Colon (tissue), 2 donors: Measurements from ENCODE around the gene DHX38.

ENCODE experiments used
- FAIRE-seq: peaks from 2 replicates; lab custom pipeline; 2012; peaks lifted over from hg19 to GRCh38; lab: Jason Lieb, UNC
- donor health status: control.
- donor health status: control.

DHX38 gene

DNA sequence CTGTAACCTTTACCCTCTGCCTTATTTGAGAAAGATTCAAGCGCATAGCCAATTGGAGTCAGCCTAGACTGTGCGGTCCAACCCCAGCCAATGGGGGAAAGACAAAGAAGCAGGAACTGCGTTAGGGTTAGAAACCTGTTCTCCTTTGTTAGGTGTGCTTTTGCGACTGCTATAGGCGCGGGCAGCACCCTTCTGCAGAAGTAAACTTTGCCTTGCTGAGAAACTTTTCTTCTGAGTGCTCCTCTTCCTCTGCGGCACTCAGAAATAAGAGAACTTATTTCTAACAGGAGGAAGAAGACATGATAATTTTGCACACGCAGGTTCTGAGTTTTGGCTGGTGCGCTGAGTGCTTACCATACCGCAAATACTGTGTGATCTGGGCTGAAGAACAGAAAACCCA, 9.2 kb upstream of the DHX38 start:
- FAIRE-seq: no peak

DNA sequence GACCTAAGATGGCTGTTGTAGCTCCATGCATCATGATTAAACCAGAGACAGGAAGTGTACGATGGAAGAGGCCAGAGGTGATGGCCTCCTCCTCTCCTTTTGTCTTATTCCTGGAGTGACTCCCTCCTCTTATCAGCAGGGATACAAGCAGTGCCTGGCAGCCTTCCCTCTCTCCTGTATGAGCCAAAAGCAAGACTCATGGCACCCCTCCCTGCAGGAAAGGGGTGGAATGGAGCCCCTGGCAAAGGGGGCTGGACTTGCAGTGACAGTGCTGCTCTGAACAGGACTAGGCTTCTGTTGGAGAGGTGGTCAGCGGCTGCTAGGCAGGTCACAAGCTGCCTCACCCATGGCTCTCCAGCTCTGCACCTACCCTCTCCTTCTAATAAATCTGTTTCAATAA, 8.6 kb upstream of the DHX38 start:
- FAIRE-seq: no peak

DNA sequence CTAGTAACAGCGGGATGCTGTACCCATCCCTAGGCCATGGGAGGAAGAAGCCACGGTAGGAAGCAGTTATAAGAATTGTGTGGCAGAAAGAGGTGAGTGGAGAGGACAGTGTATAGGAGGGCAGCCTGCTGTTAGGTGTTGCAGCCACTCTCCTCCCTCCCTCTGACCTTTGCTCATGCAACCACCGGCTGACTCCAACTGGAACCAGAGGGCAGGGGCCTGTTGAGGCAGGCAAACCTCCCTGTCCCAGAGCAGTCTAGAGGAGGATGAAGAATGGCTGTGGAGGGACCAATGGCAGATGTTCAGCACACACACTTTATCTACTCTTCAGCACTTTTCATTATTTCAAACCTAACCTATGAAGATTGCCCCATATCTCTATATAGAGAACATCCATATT, 2.4 kb upstream of the DHX38 start:
- no peak for FAIRE-seq

DNA sequence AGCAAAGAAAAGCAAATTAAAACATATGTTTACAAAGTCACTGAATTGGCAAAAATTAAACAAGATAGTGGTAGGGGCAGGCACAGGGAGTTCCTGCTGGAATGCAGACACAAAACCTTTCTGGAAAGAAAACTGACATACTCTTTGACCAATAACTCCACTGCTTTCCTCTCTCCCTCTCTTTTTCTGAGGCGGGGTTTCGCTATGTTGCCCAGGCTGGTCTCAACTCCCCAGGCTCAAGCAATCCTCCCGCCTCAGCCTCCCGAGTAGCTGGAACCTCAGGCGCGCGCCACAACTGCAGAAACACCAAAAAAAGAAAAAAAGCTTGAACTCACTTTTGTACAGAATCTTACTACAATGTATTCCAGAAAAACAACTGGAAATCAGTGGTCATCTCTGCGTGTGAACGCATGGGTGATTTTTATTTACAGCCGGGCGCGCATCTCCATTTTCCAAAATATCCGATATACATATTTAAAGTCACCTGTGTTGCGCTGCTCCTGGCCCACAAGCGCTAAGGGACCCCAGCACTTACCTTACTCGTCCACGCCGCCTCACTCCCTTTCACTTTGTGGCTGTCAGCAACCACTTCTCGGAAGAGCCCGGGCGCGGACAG, 707 bp upstream of the DHX38 start:
- no peak for FAIRE-seq

DNA sequence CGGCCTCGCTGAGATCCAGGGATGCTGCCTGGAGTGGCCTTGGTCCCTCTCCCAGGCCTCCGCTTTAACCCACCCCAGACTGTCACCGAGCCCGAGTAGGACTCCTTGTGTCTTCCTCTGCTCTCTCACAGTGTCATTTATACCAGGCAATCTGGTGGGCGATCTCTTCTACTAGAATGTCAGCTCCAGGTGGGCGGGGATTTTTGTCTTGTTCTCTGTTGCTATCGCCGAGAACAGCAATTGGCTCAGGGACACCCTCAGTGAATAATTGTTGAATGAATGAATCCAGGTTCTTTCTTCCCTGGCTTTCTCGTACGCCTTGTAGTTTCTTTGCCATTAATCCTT, 591 bp downstream of the DHX38 start:
- no peak for FAIRE-seq

DNA sequence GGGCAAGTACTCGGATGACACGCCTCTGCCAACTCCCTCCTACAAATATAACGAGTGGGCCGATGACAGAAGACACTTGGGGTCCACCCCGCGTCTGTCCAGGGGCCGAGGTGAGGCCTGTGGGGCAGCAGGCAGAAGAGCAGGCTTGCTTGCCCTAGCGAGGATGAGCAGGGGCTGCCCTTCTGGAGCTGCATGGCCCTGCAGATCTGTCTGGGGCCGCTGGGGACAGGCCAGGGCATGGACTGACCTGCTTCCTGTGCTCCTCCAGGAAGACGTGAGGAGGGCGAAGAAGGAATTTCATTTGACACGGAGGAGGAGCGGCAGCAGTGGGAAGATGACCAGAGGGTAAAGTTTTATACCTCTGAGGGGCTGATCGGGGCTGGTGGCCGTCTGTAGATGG, 5.3 kb downstream of the DHX38 start:
- no peak for FAIRE-seq

DNA sequence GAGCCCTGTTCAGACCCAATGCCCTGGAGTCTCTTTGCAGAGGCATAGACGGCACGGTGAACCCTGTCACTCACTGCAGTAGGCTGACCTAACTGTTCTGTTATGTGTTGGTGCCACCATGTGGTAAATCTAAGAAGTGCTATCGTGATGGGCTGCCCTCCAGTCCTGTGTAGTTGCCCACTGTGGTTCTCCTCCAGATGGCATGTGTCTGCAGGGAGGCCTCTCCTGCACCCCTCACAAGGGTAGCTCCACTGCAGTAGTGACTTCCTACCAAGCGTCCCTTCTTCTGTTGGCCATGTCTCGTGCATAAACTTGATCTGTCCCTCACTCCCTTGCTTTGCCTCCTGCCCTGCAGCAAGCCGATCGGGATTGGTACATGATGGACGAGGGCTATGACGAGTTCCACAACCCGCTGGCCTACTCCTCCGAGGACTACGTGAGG, 5.8 kb downstream of the DHX38 start:
- no peak for FAIRE-seq

DNA sequence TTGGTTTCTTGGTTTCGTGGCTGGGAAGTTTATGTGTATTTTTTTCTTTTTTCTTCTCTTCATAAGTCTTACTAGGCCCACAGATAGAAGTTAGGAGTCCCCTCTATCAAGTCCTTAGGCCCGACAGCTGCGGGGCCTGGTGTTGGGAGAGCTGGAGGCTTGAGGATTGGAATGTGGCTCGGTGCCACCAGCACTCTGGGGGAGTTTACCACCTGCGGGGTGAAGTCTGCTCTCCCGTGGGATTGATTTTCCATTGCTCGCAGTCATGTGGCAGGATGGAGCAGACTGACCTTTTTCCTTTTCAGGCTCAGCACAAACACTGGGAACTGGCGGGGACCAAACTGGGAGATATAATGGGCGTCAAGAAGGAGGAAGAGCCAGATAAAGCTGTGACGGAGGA, 7.5 kb downstream of the DHX38 start:
- no peak for FAIRE-seq

DNA sequence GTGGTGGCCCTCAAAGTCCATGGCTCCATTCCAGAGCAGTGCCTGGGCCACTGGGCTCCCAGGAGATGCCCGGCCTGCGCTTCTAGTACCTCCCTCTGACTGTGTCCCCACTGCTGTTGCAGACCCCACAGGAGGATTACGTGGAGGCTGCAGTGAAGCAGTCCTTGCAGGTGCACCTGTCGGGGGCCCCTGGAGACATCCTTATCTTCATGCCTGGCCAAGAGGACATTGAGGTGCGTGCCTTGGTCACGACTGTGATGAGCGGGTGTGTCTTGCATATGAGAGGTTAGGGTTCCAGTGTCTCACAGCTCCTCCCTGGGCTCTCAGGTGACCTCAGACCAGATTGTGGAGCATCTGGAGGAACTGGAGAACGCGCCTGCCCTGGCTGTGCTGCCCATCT, 11.3 kb downstream of the DHX38 start:
- no peak for FAIRE-seq

DNA sequence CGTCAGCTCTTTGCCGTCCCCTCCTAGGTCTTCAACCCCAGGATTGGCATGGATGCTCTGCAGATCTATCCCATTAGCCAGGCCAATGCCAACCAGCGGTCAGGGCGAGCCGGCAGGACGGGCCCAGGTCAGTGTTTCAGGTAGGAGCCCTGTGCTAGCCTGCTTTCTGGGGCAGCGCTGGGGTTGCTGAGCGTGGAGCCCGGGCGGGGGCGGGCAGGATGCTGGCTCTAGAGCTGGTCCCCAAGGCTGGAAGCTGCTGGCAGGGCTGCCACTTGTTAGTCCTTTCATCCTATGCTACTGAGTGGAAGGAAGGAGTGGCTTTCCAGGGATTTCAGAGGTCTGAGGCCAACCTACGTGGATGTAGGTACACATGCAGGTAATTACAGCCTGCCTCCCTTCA, 12.3 kb downstream of the DHX38 start:
- no peak for FAIRE-seq

DNA sequence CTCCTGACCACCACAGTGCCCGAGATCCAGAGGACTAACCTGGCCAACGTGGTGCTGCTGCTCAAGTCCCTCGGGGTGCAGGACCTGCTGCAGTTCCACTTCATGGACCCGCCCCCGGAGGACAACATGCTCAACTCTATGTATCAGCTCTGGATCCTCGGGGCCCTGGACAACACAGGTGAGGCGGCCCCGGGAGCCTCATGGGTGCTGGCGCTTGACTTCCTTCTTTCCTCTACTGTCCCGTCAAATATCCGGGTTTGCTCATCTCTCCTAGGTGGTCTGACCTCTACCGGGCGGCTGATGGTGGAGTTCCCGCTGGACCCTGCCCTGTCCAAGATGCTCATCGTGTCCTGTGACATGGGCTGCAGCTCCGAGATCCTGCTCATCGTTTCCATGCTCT, 13.7 kb downstream of the DHX38 start:
- FAIRE-seq: no peak

DNA sequence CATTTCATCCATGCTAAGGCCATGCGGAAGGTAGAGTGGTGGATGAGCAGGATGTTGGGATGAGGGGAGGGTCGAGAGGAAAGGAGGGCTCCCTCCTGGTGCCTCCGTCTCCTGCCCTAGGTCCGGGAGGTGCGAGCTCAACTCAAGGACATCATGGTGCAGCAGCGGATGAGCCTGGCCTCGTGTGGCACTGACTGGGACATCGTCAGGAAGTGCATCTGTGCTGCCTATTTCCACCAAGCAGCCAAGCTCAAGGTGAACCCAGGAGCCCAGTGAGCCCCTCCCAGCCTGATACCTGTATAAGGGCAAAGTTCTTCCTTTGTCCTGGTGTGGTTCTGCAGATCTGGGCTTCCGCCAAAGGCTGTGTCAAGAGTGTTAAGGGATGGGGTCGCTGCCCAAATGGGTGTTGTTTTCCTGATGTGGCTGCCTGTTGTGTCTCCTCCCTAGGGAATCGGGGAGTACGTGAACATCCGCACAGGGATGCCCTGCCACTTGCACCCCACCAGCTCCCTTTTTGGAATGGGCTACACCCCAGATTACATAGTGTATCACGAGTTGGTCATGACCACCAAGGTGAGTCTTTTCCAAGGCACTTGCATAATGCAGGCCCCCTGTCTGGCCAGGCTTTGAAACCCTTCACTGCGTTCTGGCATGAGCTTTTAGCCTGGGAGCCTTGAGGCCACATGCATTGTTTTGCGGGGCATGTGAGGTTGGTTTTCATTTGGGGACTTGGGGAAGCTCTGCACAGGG, 14.9 kb downstream of the DHX38 start:
- no peak for FAIRE-seq

DNA sequence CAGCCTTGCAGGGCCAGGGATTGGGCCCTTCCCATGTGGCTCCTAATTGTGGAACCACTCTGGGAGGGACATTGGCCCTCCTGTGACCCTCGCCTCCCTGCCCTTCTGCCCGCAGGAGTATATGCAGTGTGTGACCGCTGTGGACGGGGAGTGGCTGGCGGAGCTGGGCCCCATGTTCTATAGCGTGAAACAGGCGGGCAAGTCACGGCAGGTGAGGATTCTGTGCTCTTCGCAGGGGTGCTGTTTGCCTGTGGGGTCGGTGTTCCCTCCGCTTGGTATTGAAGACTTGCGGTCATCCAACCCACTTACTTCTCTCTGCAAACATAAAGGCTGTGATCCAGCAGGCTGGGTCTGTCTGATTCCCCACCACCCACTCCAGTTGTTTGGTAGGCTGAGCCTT, 15.7 kb downstream of the DHX38 start:
- FAIRE-seq: no peak

DNA sequence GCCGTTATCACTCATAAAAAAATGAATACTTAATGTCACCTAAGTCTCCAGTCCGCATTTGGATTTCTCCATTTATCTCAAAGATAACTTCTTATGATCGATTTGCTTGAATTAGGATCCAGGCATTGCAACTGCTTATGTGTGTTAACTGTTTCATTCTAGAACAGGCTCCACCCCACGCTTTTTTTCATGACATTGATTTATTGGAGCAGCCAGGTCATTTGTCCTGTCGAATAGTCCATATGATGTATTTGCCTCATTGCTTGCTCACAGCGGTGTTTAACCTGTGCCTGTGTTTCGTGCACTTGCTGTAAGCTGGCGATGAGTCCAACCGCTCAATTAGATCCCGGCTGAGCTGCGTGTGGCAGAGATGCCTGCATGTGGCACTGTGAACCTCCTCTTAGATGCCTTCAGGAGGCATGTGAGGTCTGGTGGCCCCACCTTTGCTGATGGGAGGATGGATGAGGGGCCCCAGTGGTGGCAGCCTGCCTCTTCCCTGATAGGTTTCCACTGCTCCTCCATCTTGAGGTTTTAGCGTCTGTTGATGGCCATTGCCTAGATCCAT, 16.4 kb downstream of the DHX38 start:
- no peak for FAIRE-seq

DNA sequence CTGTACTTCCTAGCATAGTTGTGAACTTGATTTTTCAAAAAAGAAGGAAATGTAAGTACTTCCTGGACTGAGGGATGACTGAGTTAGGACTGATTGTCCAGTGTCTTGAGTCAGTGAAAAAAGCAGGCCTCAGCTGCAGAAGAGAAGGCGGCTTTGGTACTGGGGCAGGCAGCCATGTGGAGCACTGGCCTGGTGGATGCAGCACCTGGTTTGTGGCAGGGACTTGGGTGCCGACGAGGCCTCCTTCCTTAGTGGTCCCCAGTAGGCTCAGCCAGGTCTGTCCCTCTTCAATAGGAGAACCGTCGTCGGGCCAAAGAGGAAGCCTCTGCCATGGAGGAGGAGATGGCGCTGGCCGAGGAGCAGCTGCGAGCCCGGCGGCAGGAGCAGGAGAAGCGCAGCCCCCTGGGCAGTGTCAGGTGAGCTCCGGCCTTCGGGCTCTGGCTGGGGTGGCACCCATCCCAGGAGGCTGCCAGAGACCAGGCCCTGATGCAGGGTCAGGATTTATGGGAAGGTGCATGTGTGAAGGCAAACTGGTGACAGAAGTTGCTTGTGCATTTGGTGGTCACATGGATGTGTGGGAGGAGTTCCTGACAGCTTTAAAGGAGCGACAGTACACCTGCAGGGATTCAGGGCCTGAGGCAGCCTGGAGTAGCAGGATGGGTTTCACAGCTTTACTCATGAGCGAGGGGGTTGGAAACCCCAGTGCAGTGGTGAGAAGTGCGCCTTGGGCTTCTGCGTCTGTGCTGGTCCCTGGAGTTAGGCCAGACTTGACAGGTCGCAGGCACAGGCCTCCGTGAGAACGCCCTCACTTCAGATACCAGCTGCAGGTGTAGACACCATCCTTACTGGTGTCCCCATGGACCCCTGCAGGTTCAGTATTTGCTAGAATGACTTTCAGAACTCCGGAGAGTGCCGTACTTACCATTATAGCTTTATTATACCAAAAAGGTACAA, 17.3 kb downstream of the DHX38 start:
- FAIRE-seq: no peak

DNA sequence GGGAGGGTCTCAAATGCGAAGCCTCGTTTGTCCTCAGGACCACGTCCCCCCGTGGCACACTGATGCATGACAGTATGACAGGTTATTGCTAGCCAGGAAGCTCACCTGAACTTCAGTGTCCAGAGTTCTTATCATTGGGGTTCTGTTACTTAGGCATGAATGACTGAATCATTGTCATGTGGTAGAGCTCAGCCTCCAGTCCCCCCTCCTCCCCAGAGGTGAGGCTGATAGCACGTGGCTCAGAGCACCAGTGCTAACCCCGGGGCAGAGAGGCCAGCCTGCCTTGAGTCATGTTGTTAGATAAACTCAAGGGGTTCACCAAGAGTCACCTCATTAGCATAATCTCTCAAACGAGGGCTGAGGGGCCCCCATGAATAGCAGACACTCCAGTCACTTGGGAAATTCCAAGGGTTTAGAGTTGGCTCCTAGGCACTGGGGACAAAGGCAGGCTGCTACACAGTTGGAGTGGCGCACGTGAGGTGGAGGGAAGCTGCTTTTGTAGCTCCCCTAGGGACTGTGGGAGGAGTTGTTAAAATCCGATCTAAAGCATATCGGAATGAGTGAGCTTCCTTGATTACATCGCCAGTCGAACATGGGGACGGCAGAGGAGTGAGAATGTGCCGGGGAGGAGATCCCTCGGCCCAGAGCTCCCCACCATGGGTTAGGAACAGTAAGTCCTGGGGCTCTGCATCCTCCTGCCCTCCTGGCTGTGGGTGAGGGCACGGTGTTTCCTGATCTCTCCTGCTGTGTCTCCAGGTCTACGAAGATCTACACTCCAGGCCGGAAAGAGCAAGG, 18.2 kb downstream of the DHX38 start:
- FAIRE-seq: no peak

DNA sequence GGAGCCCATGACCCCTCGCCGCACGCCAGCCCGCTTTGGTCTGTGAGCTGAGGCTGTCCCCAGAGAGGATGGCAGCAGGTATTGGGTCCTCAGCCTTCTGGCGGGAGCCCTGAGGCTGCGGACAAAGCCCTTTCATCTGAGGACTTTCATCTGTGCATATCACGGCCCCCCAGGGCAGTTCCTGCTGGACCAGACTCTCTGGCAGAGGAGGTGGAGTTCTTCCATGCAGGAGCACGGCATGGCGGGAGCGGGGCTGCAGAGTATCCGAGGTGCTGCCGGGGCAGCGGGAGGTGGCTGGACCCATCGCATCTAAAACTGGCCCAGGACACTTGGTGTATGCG, 18.8 kb downstream of the DHX38 start:
- FAIRE-seq: no peak

DNA sequence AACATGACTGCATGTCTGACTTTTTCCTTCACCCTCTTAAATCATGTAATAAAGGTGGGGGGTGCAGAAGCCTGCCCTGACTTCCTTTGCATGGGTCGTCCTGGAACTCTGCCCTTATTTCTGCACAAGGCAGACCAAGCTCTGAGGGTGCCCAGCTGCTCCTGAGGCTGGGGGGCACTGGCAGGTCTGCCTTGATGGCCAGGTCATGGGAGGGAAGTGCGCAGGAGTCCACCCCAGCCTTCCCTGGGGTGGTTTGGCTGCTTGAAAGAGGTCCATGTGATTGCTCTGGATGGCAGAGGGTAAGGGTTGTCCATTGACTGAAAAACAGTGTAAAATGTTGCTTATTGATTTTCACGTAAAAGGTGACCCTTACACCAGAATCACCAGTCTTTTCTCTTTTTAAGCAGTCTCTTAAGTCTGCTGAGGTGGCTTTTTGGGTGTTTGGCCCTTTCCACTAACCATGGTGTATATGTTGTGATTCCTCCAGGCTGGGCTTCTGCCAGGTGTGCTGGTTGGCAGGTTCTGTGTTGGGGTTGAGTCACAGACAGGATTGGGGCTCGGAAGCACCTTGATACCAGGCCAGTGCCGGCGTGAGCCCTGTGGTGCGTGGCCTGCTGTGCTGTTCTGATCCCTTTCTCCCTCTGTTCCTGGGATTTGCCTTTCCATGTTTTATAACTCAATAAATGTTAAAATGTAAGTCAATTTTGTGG, 19.4 kb downstream of the DHX38 start:
- FAIRE-seq: no peak

DNA sequence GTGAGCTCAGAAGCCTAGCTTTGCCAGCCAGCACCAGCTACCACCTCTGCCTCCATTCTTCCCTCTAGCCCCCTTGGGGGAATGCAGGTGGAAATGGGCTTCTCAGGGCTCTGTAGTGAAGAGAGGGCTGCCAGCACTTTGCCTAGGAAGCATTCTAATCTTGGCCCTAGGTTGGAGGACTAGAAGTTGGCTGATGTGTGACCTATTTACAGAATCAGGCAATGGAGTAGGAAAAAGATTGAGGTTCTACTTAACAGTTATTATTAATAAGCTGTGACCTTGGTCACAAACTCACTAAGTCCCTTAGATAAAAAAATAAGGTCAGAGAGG, 19.9 kb downstream of the DHX38 start:
- FAIRE-seq: no peak

DNA sequence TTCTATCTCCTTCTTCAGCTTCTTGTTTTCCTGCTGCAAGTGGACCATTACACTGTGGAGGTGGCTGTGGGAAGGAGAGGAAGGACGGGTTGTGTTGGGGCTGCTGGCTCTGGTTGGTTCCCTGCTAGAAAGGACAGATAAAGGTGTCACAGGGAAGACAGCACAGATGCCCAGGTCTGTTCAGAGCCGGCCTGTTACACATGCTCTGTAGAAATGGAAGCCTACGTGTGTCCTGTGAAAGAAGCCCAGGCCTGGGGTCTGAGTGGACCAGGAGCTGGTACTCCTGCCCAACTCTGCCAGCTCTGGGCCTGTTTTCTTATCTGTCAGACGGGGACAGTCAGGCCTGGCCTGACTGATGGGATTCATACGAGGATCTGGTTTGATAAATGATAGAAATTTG, 26.4 kb downstream of the DHX38 start:
- FAIRE-seq: no peak

DNA sequence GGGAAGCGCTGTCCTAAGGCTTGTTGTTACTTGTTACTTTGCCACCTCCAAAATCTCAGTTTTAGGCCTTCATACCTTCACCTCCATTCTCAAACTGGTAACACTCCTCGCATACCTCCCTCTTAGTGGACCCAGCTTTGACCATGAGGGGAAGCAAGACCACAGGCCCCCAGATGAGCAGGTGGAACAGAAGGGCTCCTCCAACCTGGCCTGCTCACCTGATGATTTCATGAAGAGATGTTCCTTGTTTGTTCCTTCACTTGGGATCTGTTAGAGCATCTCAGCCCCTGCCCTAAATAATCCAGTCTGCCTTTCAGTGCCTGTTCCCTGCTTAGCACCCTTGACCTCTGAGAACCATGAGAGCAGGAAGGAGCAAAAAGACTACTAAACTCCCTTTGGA, 28.7 kb downstream of the DHX38 start:
- no peak for FAIRE-seq

DNA sequence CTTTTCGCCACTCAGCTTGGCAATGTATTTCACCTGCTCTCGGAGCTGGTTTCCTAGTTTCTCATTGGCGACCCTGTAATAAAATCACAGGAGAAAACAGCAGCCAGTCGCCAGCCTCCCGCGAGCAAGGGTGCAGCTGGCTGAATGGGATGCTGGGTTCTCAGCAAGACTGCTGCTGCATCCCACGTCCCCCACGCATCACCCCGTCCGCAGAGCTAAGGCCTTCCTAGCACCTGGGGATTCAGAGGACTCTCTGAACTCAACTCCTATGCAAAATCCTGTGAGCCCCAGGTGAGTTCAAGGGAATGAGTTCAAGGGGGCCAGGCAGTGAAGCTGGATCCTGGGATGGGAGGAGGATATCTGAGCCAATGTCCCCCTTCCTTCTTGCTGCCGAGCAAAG, 29.3 kb downstream of the DHX38 start:
- FAIRE-seq: no peak
